ENCODE measurements around the gene NUP62.
A peak's percentile ranks its signal among the peaks of the same experiment; 100 is the strongest.

NUP62 gene

GRCh38 chr19:49892716-49893115 is 36.6 kb downstream of the NUP62 start:
- Histone ChIP-seq H3K4me3 (no peak overlapping the region), H3K27ac (no peak overlapping the region)
- DNase-seq (ENCODE audit: low spot score) = no peak
- no peak for TF ChIP-seq CTCF (IDR thresholded peaks at IDR 0.05)

GRCh38 chr19:49891393-49891792 is 37.9 kb downstream of the NUP62 start:
- no peak for TF ChIP-seq CTCF (IDR thresholded peaks at IDR 0.05)
- Histone ChIP-seq H3K27ac (no peak overlapping the region), H3K4me3 (no peak overlapping the region)
- DNase-seq (ENCODE audit: low spot score) = no peak

- peak; percentile 17 for TF ChIP-seq CTCF (IDR thresholded peaks at IDR 0.05)
- peak overlapping the region; percentile 60 for H3K4me3 ChIP-seq
- no peak overlapping the region for H3K27ac ChIP-seq
- no peak for DNase-seq (ENCODE audit: low spot score)
These were observed 38.7 kb downstream of the NUP62 start for GRCh38 chr19:49890349-49891311.

GRCh38 chr19:49889687-49890348 is 39.5 kb downstream of the NUP62 start:
- DNase-seq (ENCODE audit: low spot score) = no peak
- Histone ChIP-seq H3K27ac (no peak overlapping the region), H3K4me3 (peak overlapping the region; percentile 60)
- TF ChIP-seq CTCF (IDR thresholded peaks at IDR 0.05) = peak; percentile 55

- H3K4me3 ChIP-seq = no peak overlapping the region
- no peak overlapping the region for H3K27ac ChIP-seq
- no peak for TF ChIP-seq CTCF (IDR thresholded peaks at IDR 0.05)
- no peak for DNase-seq (ENCODE audit: low spot score)
These were observed 40.1 kb downstream of the NUP62 start for GRCh38 chr19:49889038-49889686.

- no peak for DNase-seq (ENCODE audit: low spot score)
- no peak overlapping the region for H3K4me3 ChIP-seq
- TF ChIP-seq CTCF (IDR thresholded peaks at IDR 0.05) = no peak
- H3K27ac ChIP-seq = no peak overlapping the region
These were observed 40.8 kb downstream of the NUP62 start for GRCh38 chr19:49888510-49888824.
